Mesendoderm (in vitro differentiated cells): ENCODE data around the gene B3GNT5.

Experiments used
- DNase-seq: peaks from one replicate; pipeline ENCODE4 v3.0.0; 2013
- H2AK5ac ChIP-seq: 2 replicates; pipeline ENCODE4 v1.6.1; 2013; ENCODE audit warnings: low read length, inconsistent platforms
- H2BK120ac ChIP-seq: 2 replicates; pipeline ENCODE4 v1.6.1; 2013; ENCODE audit warnings: low read depth, mild to moderate bottlenecking, low read length, moderate library complexity, mixed read lengths
- H2BK15ac ChIP-seq: replicated peaks from 2 replicates; pipeline ENCODE4 v1.6.1; 2013; ENCODE audit warnings: low read depth, mild to moderate bottlenecking, moderate library complexity
- H2BK5ac ChIP-seq: 2 replicates; pipeline ENCODE4 v1.6.1; 2013; ENCODE audit warnings: low read length, inconsistent platforms
- H3K18ac ChIP-seq: 2 replicates; pipeline ENCODE4 v1.6.1; 2013; ENCODE audit warnings: mild to moderate bottlenecking, low read length, mixed read lengths
- H3K23ac ChIP-seq: one replicate; pipeline ENCODE4 v1.6.1; 2013; ENCODE audit warnings: low read length
- H3K27ac ChIP-seq: 2 replicates; pipeline ENCODE4 v1.5.1; 2013; ENCODE audit warnings: low read depth, mild to moderate bottlenecking, inconsistent platforms, low read length, moderate library complexity
- H3K27me3 ChIP-seq: 2 replicates; pipeline ENCODE4 v1.6.1; 2013; ENCODE audit warnings: low read length, control low read depth, mild to moderate bottlenecking, inconsistent platforms; ENCODE audit not compliant: insufficient read depth, poor library complexity
- H3K36me3 ChIP-seq: 2 replicates; pipeline ENCODE4 v1.6.1; 2013; ENCODE audit warnings: low read length, inconsistent platforms; ENCODE audit not compliant: control insufficient read depth, insufficient read depth
- H3K4ac ChIP-seq: one replicate; pipeline ENCODE4 v1.6.1; 2013; ENCODE audit warnings: low read depth, mild to moderate bottlenecking, low read length, moderate library complexity
- H3K4me1 ChIP-seq: 2 replicates; pipeline ENCODE4 v1.6.1; 2013; ENCODE audit warnings: low read depth, low read length, inconsistent platforms; ENCODE audit not compliant: control insufficient read depth
- H3K4me2 ChIP-seq: 2 replicates; pipeline ENCODE4 v1.6.1; 2013; ENCODE audit warnings: low read length
- H3K4me3 ChIP-seq: 2 replicates; pipeline ENCODE4 v1.5.1; 2013; ENCODE audit warnings: mild to moderate bottlenecking, low read length
- H3K56ac ChIP-seq: one replicate; pipeline ENCODE4 v1.6.1; 2013; ENCODE audit warnings: low read length
- H3K79me1 ChIP-seq: 2 replicates; pipeline ENCODE4 v1.6.1; 2013; ENCODE audit warnings: low read length, inconsistent platforms
- H3K79me2 ChIP-seq: 2 replicates; pipeline ENCODE4 v1.6.1; 2013; ENCODE audit warnings: mild to moderate bottlenecking, low read length; ENCODE audit not compliant: control insufficient read depth, insufficient read depth
- H3K9ac ChIP-seq: 2 replicates; pipeline ENCODE4 v1.6.1; 2013; ENCODE audit warnings: low read length, inconsistent platforms
- H4K5ac ChIP-seq: one replicate; pipeline ENCODE4 v1.6.1; 2013; ENCODE audit warnings: low read length
- H4K8ac ChIP-seq: one replicate; pipeline ENCODE4 v1.6.1; 2013; ENCODE audit warnings: low read depth, mild to moderate bottlenecking, control low read depth, low read length, moderate library complexity
- WGBS: extraction: QIAGEN DNeasy Blood & Tissue Kit; methylation state at CpG from one replicate; pipeline ENCODE4 v1.1.7; 2013; ENCODE audit warnings: low lambda C conversion rate, missing lambda C conversion rate; ENCODE audit not compliant: insufficient coverage; ENCODE audit errors: extremely low coverage; 5-methylcytosine and 5-hydroxymethylcytosine counted together

The B3GNT5 gene

GRCh38 chr3:183268366-183268765 lies 15.3 kb downstream of the B3GNT5 start:
- Histone ChIP-seq H3K18ac (no peak overlapping the region), H2BK120ac (no peak overlapping the region), H2BK5ac (no peak overlapping the region), H3K4me1 (peaks cover 31% of the 10 kb centered on the region), H3K9ac (no peak overlapping the region), H2BK15ac (no peak overlapping the region), H4K5ac (no peak overlapping the region), H3K36me3 (no peaks in the 10 kb centered on the region), H2AK5ac (no peak overlapping the region), H3K23ac (no peak overlapping the region), H3K27me3 (no peaks in the 10 kb centered on the region), H4K8ac (no peak overlapping the region), H3K4ac (no peak overlapping the region), H3K79me1 (peaks cover 8% of the 10 kb centered on the region), H3K79me2 (no peaks in the 10 kb centered on the region), H3K56ac (no peak overlapping the region), H3K4me2 (no peak overlapping the region), H3K27ac (no peak overlapping the region), H3K4me3 (no peak overlapping the region)
- peak; percentile 60 for DNase-seq
- WGBS, result no CpG with 5 or more reads among the region's 5 CpGs

- no peak overlapping the region for H3K9ac ChIP-seq
- H2BK15ac ChIP-seq, result no peak overlapping the region
- no peak overlapping the region for H3K4me3 ChIP-seq
- no peak overlapping the region for H2AK5ac ChIP-seq
- H4K8ac ChIP-seq, result no peak overlapping the region
- no peak overlapping the region for H2BK5ac ChIP-seq
- no peak overlapping the region for H3K56ac ChIP-seq
- H3K23ac ChIP-seq, result no peak overlapping the region
- no peaks in the 10 kb centered on the region for H3K27me3 ChIP-seq
- no peak overlapping the region for H4K5ac ChIP-seq
- no peak overlapping the region for H3K4ac ChIP-seq
- no peak overlapping the region for H3K27ac ChIP-seq
- no peaks in the 10 kb centered on the region for H3K79me2 ChIP-seq
- H3K79me1 ChIP-seq, result peaks cover 8% of the 10 kb centered on the region
- no CpG with 5 or more reads among the region's 13 CpGs for WGBS
- no peak overlapping the region for H3K4me2 ChIP-seq
- no peak overlapping the region for H3K18ac ChIP-seq
- no peaks in the 10 kb centered on the region for H3K36me3 ChIP-seq
- H2BK120ac ChIP-seq, result no peak overlapping the region
- peaks cover 22% of the 10 kb centered on the region for H3K4me1 ChIP-seq
- no peak for DNase-seq
Observed at GRCh38 chr3:183269345-183269744, 16.3 kb downstream of the B3GNT5 start.

- WGBS, result no CpG with 5 or more reads among the region's 7 CpGs
Observed at GRCh38 chr3:183270344-183270743, 17.3 kb downstream of the B3GNT5 start.

GRCh38 chr3:183272142-183272541 lies 19.1 kb downstream of the B3GNT5 start:
- Histone ChIP-seq H2BK15ac (no peak overlapping the region), H4K8ac (no peak overlapping the region), H3K36me3 (no peaks in the 10 kb centered on the region), H2AK5ac (no peak overlapping the region), H4K5ac (no peak overlapping the region), H3K56ac (no peak overlapping the region), H3K27ac (no peak overlapping the region), H2BK5ac (no peak overlapping the region), H3K18ac (no peak overlapping the region), H3K79me2 (no peaks in the 10 kb centered on the region), H3K4me2 (no peak overlapping the region), H3K79me1 (peaks cover 8% of the 10 kb centered on the region), H2BK120ac (no peak overlapping the region), H3K27me3 (no peaks in the 10 kb centered on the region), H3K4me3 (no peak overlapping the region), H3K23ac (no peak overlapping the region), H3K4ac (no peak overlapping the region), H3K4me1 (peaks cover 10% of the 10 kb centered on the region), H3K9ac (no peak overlapping the region)
- no CpG with 5 or more reads among the region's 3 CpGs for WGBS
- no peak for DNase-seq

More at GRCh38 chr3:183270344-183270743, 17.3 kb downstream of the B3GNT5 start:
- Histone ChIP-seq H2BK15ac (no peak overlapping the region), H3K27me3 (no peaks in the 10 kb centered on the region), H3K79me1 (peaks cover 8% of the 10 kb centered on the region), H3K18ac (no peak overlapping the region), H3K36me3 (no peaks in the 10 kb centered on the region), H3K27ac (no peak overlapping the region), H2BK5ac (no peak overlapping the region), H3K4me2 (no peak overlapping the region), H3K9ac (no peak overlapping the region), H3K23ac (no peak overlapping the region), H3K56ac (no peak overlapping the region), H2AK5ac (no peak overlapping the region), H2BK120ac (no peak overlapping the region), H3K4me1 (peaks cover 17% of the 10 kb centered on the region), H4K5ac (no peak overlapping the region), H3K4me3 (no peak overlapping the region), H3K4ac (no peak overlapping the region), H3K79me2 (no peaks in the 10 kb centered on the region), H4K8ac (no peak overlapping the region)
- DNase-seq, result no peak

- no peak overlapping the region for H3K27ac ChIP-seq
- no peak overlapping the region for H3K56ac ChIP-seq
- no peaks in the 10 kb centered on the region for H3K27me3 ChIP-seq
- no peak overlapping the region for H4K5ac ChIP-seq
- H3K36me3 ChIP-seq, result no peaks in the 10 kb centered on the region
- no peak overlapping the region for H3K9ac ChIP-seq
- no peak for DNase-seq
- peaks cover 6% of the 10 kb centered on the region for H3K4me1 ChIP-seq
- no peak overlapping the region for H2BK5ac ChIP-seq
- no peak overlapping the region for H3K4me3 ChIP-seq
- no peak overlapping the region for H3K4ac ChIP-seq
- H3K23ac ChIP-seq, result no peak overlapping the region
- H3K18ac ChIP-seq, result no peak overlapping the region
- H4K8ac ChIP-seq, result no peak overlapping the region
- H2BK120ac ChIP-seq, result no peak overlapping the region
- H3K79me1 ChIP-seq, result peaks cover 2% of the 10 kb centered on the region
- no peak overlapping the region for H2BK15ac ChIP-seq
- H2AK5ac ChIP-seq, result no peak overlapping the region
- H3K4me2 ChIP-seq, result no peak overlapping the region
- H3K79me2 ChIP-seq, result no peaks in the 10 kb centered on the region
Observed at GRCh38 chr3:183272791-183273190, 19.7 kb downstream of the B3GNT5 start.

- Histone ChIP-seq H3K4me1 (no peaks in the 10 kb centered on the region), H3K9ac (no peak overlapping the region), H2BK5ac (no peak overlapping the region), H2BK120ac (no peak overlapping the region), H3K4ac (no peak overlapping the region), H3K56ac (no peak overlapping the region), H3K79me1 (peaks cover 1% of the 10 kb centered on the region), H2BK15ac (no peak overlapping the region), H2AK5ac (no peak overlapping the region), H3K23ac (no peak overlapping the region), H3K79me2 (no peaks in the 10 kb centered on the region), H3K4me3 (no peak overlapping the region), H3K27me3 (no peaks in the 10 kb centered on the region), H3K4me2 (no peak overlapping the region), H3K27ac (no peak overlapping the region), H3K18ac (no peak overlapping the region), H3K36me3 (no peaks in the 10 kb centered on the region), H4K5ac (no peak overlapping the region), H4K8ac (no peak overlapping the region)
- DNase-seq, result no peak
- no CpG with 5 or more reads among the region's 5 CpGs for WGBS
Observed at GRCh38 chr3:183274609-183275008, 21.6 kb downstream of the B3GNT5 start.
